Mucosa of stomach (tissue), 1 donor: ENCODE measurements around the gene SNRNP200.

Experiments
- H3K27me3 ChIP-seq: one replicate; pipeline ENCODE4 v1.7.0; 2013; ENCODE audit warnings: mild to moderate bottlenecking, low read length; ENCODE audit not compliant: control insufficient read depth, insufficient read depth
- H3K36me3 ChIP-seq: one replicate; pipeline ENCODE4 v1.7.0; 2013; ENCODE audit warnings: low read length; ENCODE audit not compliant: control insufficient read depth, insufficient read depth
- H3K4me1 ChIP-seq: one replicate; pipeline ENCODE4 v1.7.0; 2013; ENCODE audit warnings: mild to moderate bottlenecking, low read length; ENCODE audit not compliant: control insufficient read depth, insufficient read depth
- H3K4me3 ChIP-seq: one replicate; pipeline ENCODE4 v1.7.0; 2013; ENCODE audit warnings: low read length
- H3K9ac ChIP-seq: one replicate; pipeline ENCODE4 v1.7.0; 2013; ENCODE audit warnings: mild to moderate bottlenecking, low read length, moderate library complexity
- H3K9me3 ChIP-seq: one replicate; pipeline ENCODE4 v1.7.0; 2013; ENCODE audit warnings: mild to moderate bottlenecking, low read length, moderate library complexity; ENCODE audit not compliant: control insufficient read depth
- donor health status: Pancreatic carcinoma.

SNRNP200 gene

DNA sequence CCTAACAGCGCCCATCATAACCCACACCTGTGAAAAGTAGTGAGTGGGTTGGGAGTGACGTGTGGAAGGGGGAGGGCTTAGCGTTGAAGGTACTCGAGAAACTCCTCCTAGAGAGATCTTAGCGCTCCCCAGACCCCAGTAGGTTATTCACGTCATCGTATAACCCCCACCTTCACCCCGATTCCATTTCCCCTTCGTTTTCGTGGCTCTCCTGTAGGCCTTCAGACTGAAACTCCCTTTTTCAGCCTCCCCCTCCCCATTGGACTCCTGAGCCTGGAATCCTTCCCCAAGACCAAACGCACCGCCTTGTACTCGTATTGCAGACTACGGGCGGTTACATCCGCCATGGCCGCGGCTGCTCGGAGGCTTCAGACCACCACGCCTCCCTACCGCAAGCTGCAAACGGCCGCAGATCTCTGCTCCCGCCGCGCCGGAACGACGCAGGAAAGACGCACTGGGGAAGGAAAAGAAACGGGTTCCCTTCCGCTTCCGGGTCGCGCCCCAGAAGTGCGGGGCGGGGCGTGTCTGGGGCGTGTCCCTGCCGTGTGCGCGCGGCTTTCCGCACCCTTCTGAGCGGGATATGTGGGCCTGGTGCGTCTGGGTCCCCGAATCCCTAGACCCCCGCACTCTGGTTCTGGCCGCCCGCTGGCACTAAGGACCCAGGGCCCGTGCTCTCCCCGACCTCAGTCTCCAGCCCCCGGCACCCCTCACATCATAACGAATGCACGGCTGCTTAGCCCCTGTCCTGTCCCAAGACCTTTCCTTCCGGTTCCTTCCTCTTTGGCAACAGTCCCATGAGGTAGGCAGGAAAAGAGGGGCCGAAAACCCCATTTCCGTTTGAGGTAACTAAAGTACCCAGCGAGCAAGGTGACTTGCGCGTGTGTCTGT is at the start of gene SNRNP200:
Gene SNRNP200, minus strand, starts transcription at position 456 of the 888 bp plus-strand sequence. Its CDS starts 109 bp downstream, at position 347.
- H3K9ac ChIP-seq = peak within 1 kb of the TSS; percentile 82
- H3K4me3 ChIP-seq = peak within 1 kb of the TSS; percentile 80
- no peaks in the 10 kb centered on the region for H3K27me3 ChIP-seq
- peaks cover 11% of the 10 kb centered on the region for H3K4me1 ChIP-seq
- H3K9me3 ChIP-seq = no peaks in the 10 kb centered on the region
- peaks cover 5% of the 10 kb centered on the region for H3K36me3 ChIP-seq

DNA sequence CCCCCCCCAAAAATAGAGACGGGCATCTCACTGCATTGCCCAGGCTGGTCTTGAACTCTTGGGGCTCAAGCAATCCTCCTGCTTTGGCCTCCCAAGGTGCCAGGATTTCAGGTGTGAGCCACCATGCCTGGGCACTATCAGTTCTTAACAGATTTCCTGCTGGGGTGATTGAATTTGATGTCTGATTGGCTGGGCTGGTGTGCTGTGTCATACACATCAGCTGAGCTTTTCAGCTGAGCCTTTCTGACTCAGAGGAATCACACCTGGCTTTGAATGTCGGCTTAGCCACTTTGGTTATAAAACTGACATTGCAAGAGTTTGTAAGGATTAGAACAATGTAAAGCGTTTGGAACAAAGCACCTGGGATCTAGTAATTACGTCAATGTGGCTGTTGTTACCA is 49.1 kb upstream of the SNRNP200 start:
- no peak overlapping the region for H3K9ac ChIP-seq

GRCh38 chr2:96353606-96354101 is 48.3 kb upstream of the SNRNP200 start:
- Histone ChIP-seq H3K4me3 (no peak overlapping the region), H3K9me3 (no peaks in the 10 kb centered on the region), H3K9ac (no peak overlapping the region), H3K4me1 (no peaks in the 10 kb centered on the region), H3K27me3 (no peaks in the 10 kb centered on the region), H3K36me3 (no peaks in the 10 kb centered on the region)

More for the DNA sequence above, 49.1 kb upstream of the SNRNP200 start:
- Histone ChIP-seq H3K4me3 (no peak overlapping the region), H3K4me1 (no peaks in the 10 kb centered on the region), H3K36me3 (no peaks in the 10 kb centered on the region), H3K27me3 (no peaks in the 10 kb centered on the region), H3K9me3 (no peaks in the 10 kb centered on the region)

DNA sequence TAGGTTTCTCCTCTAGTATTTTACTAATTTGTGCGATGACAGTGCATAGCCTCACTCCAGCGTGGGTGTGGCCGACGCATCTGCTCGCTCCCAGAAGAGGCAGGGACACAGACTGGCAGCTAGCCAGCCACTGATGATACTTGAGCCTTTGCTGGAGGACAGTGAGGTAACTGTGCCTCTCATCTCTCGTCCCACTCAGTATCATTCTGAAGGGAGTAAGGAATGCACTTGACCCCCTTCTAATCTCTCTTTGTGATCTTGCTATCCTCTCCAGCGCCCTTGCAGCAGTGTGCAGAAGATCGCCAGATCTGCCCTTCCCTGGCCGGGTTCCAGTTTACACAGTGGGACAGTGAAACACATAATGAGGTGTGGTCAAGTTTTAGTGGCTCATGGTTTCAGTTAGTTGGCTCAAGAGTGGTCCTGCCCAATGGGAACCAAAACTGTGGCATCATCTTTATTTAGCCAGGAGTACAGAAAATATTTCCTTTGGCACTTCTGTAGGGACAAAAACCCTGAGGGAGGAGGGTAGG is 47.8 kb upstream of the SNRNP200 start:
- H3K4me3 ChIP-seq = no peak overlapping the region
- H3K36me3 ChIP-seq = no peaks in the 10 kb centered on the region
- H3K4me1 ChIP-seq = no peaks in the 10 kb centered on the region
- no peak overlapping the region for H3K9ac ChIP-seq
- no peaks in the 10 kb centered on the region for H3K9me3 ChIP-seq
- H3K27me3 ChIP-seq = no peaks in the 10 kb centered on the region

GRCh38 chr2:96347395-96347794 is 42.0 kb upstream of the SNRNP200 start:
- no peaks in the 10 kb centered on the region for H3K4me1 ChIP-seq
- H3K9ac ChIP-seq = no peak overlapping the region
- H3K9me3 ChIP-seq = no peaks in the 10 kb centered on the region
- H3K4me3 ChIP-seq = no peak overlapping the region
- no peaks in the 10 kb centered on the region for H3K27me3 ChIP-seq
- H3K36me3 ChIP-seq = no peaks in the 10 kb centered on the region

DNA sequence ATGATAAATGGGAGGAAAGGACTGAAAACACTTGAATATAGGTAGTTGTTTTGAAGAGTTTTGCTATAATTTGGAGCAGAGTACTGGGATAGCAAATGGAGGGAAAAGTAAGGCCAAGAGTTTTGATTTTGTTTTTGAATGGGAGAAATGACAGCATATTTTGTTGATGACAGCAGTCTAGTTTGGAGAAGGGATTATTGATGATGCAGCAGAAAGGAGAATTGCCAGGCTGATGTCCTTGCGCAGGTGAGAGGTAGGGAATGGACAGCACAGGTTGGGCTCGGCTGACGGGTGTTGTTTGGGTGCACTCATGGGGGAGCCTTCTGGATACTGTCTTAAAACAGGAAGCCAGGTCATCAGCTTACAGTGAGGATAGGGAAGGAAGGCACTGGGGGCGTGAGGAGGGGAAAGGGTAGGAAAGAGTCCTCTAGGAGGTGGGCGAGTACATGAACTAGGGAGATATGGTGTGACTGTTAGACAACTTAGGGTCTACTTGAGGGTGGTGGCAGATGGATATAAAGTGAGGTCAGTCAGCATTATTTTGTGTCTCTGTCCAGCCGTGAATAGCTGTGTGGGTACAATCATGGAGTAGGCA is 40.6 kb upstream of the SNRNP200 start:
- H3K9me3 ChIP-seq = no peaks in the 10 kb centered on the region
- no peak overlapping the region for H3K4me3 ChIP-seq

GRCh38 chr2:96345438-96345837 is 40.1 kb upstream of the SNRNP200 start:
- Histone ChIP-seq H3K36me3 (no peaks in the 10 kb centered on the region), H3K4me1 (no peaks in the 10 kb centered on the region), H3K27me3 (no peaks in the 10 kb centered on the region), H3K4me3 (no peak overlapping the region), H3K9ac (no peak overlapping the region), H3K9me3 (no peaks in the 10 kb centered on the region)

More for the DNA sequence above, 40.6 kb upstream of the SNRNP200 start:
- H3K27me3 ChIP-seq = no peaks in the 10 kb centered on the region
- H3K4me1 ChIP-seq = no peaks in the 10 kb centered on the region
- no peaks in the 10 kb centered on the region for H3K36me3 ChIP-seq
- H3K9ac ChIP-seq = no peak overlapping the region

DNA sequence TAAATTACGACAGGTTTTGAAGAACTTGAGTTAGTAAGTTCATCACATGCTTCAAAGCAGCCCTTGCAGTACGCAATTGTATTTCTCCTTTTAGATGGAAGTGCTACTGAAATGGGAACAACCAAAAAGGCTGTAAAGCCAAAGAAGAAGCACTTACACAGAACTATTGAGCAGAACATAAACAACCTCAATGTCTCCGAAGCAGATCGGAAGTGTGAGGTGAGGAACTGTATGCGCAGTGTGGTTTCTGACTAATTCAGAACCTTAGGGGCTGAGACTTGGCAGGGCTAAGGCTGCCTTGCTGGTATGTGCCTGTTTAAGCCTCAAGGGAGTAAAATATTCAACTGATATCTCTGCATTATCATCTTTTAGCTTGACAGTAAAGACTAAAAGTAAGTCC is 38.7 kb upstream of the SNRNP200 start:
- no peaks in the 10 kb centered on the region for H3K27me3 ChIP-seq
- no peaks in the 10 kb centered on the region for H3K9me3 ChIP-seq
- H3K9ac ChIP-seq = no peak overlapping the region
- H3K4me1 ChIP-seq = no peaks in the 10 kb centered on the region
- H3K36me3 ChIP-seq = no peaks in the 10 kb centered on the region
- no peak overlapping the region for H3K4me3 ChIP-seq

DNA sequence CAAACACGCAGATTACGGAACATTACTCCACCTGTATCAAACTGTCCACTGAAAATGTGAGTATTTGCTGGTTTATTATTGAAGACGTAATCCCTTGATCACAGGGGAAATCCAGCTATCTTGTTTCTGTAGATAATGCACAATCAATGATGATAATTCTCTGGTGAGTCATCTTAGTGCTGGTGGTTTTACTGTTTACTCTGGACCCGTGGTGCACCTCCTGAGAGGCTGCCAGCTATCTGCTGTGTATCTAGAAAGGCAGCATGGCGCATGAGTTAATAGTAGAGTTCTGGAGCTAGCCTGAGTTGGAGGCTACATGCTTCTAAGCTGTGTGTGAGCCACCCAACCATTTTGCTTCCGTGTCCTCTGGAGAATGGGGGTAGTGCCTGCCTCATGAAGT is 36.7 kb upstream of the SNRNP200 start:
- Histone ChIP-seq H3K4me1 (no peaks in the 10 kb centered on the region), H3K4me3 (no peak overlapping the region), H3K9ac (no peak overlapping the region), H3K36me3 (no peaks in the 10 kb centered on the region), H3K9me3 (no peaks in the 10 kb centered on the region), H3K27me3 (no peaks in the 10 kb centered on the region)

DNA sequence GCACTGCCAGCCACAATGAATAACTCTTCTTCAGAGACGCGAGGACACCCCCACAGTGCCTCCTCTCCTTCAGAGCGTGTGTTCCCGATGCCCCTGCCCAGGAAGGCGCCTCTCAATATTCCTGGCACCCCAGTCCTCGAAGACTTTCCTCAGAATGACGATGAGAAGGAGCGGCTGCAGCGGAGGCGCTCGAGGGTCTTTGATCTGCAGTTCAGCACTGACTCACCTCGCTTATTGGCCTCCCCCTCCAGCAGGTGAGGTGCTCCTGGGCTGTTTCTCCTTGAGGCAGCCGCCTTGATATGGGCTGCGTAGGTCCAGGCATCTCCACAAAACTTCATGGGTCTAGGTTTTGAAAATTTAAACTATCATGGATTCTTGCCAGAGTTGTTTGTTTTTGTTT is 36.3 kb upstream of the SNRNP200 start:
- no peaks in the 10 kb centered on the region for H3K27me3 ChIP-seq
- H3K4me1 ChIP-seq = peaks cover 3% of the 10 kb centered on the region
- H3K9ac ChIP-seq = no peak overlapping the region
- no peaks in the 10 kb centered on the region for H3K36me3 ChIP-seq
- H3K4me3 ChIP-seq = no peak overlapping the region
- no peaks in the 10 kb centered on the region for H3K9me3 ChIP-seq

GRCh38 chr2:96340493-96341414 is 35.4 kb upstream of the SNRNP200 start:
- Histone ChIP-seq H3K36me3 (no peaks in the 10 kb centered on the region), H3K4me1 (peaks cover 10% of the 10 kb centered on the region), H3K9ac (no peak overlapping the region), H3K27me3 (no peaks in the 10 kb centered on the region), H3K4me3 (no peak overlapping the region), H3K9me3 (no peaks in the 10 kb centered on the region)
